Testis (tissue), 3 donors: ENCODE results near the gene RABGAP1L. TPM values are rescaled to one million over a fixed set of nuclear protein-coding genes. Genes with fewer than 3 reads are reported as not detected.
"Not testable (repeated sequence)": the region's sequence is repeated elsewhere in the genome, so short reads cannot be mapped to it uniquely, and the experiment has no call there.

ENCODE experiments used
- DNase-seq: peaks from one replicate; pipeline ENCODE4 v3.0.0-alpha.2; 2019
- H3K27ac ChIP-seq, 2 donors: fragments of 200-600 bp; sonication (generic); one replicate each; pipeline ENCODE4 v1.5.1; 2019
- H3K27me3 ChIP-seq: fragments of 200-600 bp; sonication (generic); one replicate; pipeline ENCODE4 v1.5.1; 2019
- H3K36me3 ChIP-seq: fragments of 200-600 bp; sonication (generic); one replicate; pipeline ENCODE4 v1.5.1; 2017; ENCODE audit warnings: low read depth; ENCODE audit errors: missing control alignments
- H3K4me1 ChIP-seq: fragments of 200-600 bp; sonication (generic); one replicate; pipeline ENCODE4 v1.5.1; 2019
- H3K4me3 ChIP-seq, 2 donors: fragments of 200-600 bp; sonication (generic); one replicate each; pipeline ENCODE4 v1.5.1; 2017 to 2019
- H3K9me3 ChIP-seq: fragments of 200-600 bp; sonication (generic); one replicate; pipeline ENCODE4 v1.5.1; 2017
- CTCF ChIP-seq, 3 experiments: fragments of 450-650 bp in 2 of 3; fragments of 200-600 bp in 1 of 3; sonication (generic) in 1 of 3; IDR thresholded peaks; one replicate each; pipeline ENCODE4 v1.5.1; 2016 to 2019; ENCODE audit warnings: antibody characterized with exemption in 3 of 3, mild to moderate bottlenecking in 2 of 3, moderate library complexity in 1 of 3
- POLR2A ChIP-seq: fragments of 450-650 bp; IDR thresholded peaks from one replicate; pipeline ENCODE4 v1.6.1; 2017; ENCODE audit warnings: antibody characterized with exemption, mild to moderate bottlenecking, moderate library complexity
- WGBS, 2 donors: methylation state at CpG; one replicate each; pipeline ENCODE4 v1.1.5; 2018; 5-methylcytosine and 5-hydroxymethylcytosine counted together
- intact Hi-C: fragments of 100-400 bp; cut with DNase I; formaldehyde crosslinking; loops from one replicate; pipeline ENCODE4 v1.15.1; 2023; ENCODE audit warnings: low total_unique reads
- polyA plus RNA-seq: library from polyadenylated mRNA; stranded (reverse); fragments of 350-450 nt; fragmentation: Illumina TruSeq; extraction: RNeasy Lipid Tissue Mini Kit (QIAGEN cat#74804); gene quantifications from one replicate; pipeline ENCODE4 v1.2.3, GENCODE V29; 2014; ENCODE audit warnings: low read depth, low replicate concordance; ENCODE audit not compliant: insufficient read depth
- total RNA-seq, 2 donors: library from RNA; depleted of rRNA; stranded (reverse); fragments of >200 nt; gene quantifications; one replicate each; pipeline ENCODE4 v1.2.3, GENCODE V29; 2016

RABGAP1L gene
- total and polyA plus RNA-seq, 3 donors from 2014 or later = 40.5 to 53.1 (median 49.5) TPM

DNA sequence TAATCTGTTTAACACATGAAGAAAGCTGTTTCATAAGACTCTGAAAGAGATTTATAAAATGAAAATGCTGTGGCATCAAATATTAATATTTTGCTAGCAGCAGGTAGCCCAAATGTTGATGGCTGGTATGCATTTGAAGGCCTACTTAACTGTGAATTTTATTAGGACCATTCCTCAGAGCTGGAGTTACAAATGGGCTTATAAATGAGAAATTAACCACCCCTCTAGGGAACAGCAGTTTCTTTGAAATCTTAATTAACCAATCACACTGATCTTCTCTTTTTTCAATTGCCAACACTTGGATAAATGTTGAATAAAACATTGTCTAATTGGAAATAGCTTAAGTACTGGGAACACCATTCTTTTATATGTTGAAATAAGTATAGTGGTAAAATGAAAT, 418.4 kb downstream of the RABGAP1L start:
- Histone ChIP-seq H3K36me3 (no peaks in the 10 kb centered on the region), H3K4me3 (no peak overlapping the region), H3K27me3 (no peaks in the 10 kb centered on the region), H3K27ac (no peak overlapping the region), H3K4me1 (no peaks in the 10 kb centered on the region), H3K9me3 (no peaks in the 10 kb centered on the region)
- no peak for DNase-seq
- TF ChIP-seq POLR2A = no peak
- TF ChIP-seq CTCF (IDR thresholded peaks at IDR 0.05) = no peak
- intact Hi-C loops = no loop called here

DNA sequence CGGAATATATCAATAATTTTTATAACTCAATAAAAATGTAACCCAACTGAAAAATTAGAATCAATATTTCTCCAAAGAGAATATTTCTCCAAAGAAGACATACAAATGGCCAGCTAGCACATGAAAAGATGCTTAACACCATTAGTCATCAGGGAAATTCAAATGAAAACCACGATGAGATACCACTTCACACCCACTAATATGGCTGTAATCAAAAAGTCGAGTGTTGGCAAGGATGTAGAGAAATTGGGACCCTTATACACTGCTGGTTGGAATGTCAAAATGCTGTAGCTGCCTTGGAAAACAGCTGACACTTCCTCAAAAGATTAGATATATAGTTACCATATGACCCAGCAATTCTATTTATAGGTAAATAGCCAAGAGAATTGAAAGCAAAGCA, 421.5 kb downstream of the RABGAP1L start:
- no peak for TF ChIP-seq CTCF (IDR thresholded peaks at IDR 0.05)
- no peak for TF ChIP-seq POLR2A
- Histone ChIP-seq H3K27me3 (no peaks in the 10 kb centered on the region), H3K4me3 (no peak overlapping the region), H3K9me3 (no peaks in the 10 kb centered on the region), H3K27ac (no peak overlapping the region), H3K36me3 (no peaks in the 10 kb centered on the region), H3K4me1 (no peaks in the 10 kb centered on the region)
- intact Hi-C loops = no loop called here
- no peak for DNase-seq
- 60 to 93% methylated on average over 3 of the region's 3 CpGs for WGBS, 2 donors

DNA sequence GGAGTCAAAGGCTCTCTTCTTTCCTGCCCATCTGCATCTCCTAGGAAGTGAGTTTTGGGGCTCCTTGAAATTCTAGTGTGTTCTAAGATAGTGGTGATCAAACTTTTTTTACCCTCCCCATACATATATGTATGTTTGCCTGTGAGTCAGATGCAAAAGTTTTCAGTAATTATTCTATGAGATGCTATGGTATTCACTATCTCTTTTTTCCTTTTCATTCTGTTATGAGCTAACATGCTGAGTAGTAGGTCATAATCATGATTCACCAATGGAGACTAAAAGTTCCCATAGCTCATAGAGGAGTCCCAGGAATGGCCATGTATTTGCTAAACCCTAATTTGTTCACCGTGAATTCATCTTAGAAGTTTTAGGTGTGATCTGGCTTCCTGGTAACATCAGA, 424.0 kb downstream of the RABGAP1L start:
- no peaks in the 10 kb centered on the region for H3K4me1 ChIP-seq
- WGBS, 2 donors = 88 to 89% methylated on average over 1 of the region's 1 CpG
- TF ChIP-seq POLR2A (no peak), CTCF (IDR thresholded peaks at IDR 0.05) (no peak)
- H3K9me3 ChIP-seq = no peaks in the 10 kb centered on the region
- DNase-seq = no peak
- H3K4me3 ChIP-seq = no peak overlapping the region
- intact Hi-C loops = no loop called here
- H3K27me3 ChIP-seq = no peaks in the 10 kb centered on the region
- no peaks in the 10 kb centered on the region for H3K36me3 ChIP-seq
- H3K27ac ChIP-seq = no peak overlapping the region

GRCh38 chr1:174584071-174584470, 424.8 kb downstream of the RABGAP1L start:
- no peak overlapping the region for H3K27ac ChIP-seq
- intact Hi-C loops = no loop called here
- WGBS, 2 donors = 94 to 100% methylated on average over 1 of the region's 1 CpG
- H3K36me3 ChIP-seq = no peaks in the 10 kb centered on the region
- H3K9me3 ChIP-seq = no peaks in the 10 kb centered on the region
- TF ChIP-seq CTCF (IDR thresholded peaks at IDR 0.05) (no peak), POLR2A (no peak)
- DNase-seq = no peak
- H3K27me3 ChIP-seq = no peaks in the 10 kb centered on the region
- no peak overlapping the region for H3K4me3 ChIP-seq
- no peaks in the 10 kb centered on the region for H3K4me1 ChIP-seq

GRCh38 chr1:174588618-174589017, 429.3 kb downstream of the RABGAP1L start:
- H3K36me3 ChIP-seq, intact Hi-C loops, H3K4me3 ChIP-seq, H3K4me1 ChIP-seq, H3K27me3 ChIP-seq, DNase-seq, H3K9me3 ChIP-seq, H3K27ac ChIP-seq: not testable (repeated sequence)
